GM21447 (cell line): ENCODE measurements around the gene CC2D2A.
"Not testable (repeated sequence)": the region's sequence is repeated elsewhere in the genome, so short reads cannot be mapped to it uniquely, and the experiment has no call there.

Experiments
- ATAC-seq: cut with Tn5 transposase; IDR thresholded peaks from one replicate; pipeline ENCODE4 v1.9.1; 2021; ENCODE audit not compliant: unreplicated experiment

CC2D2A gene

DNA sequence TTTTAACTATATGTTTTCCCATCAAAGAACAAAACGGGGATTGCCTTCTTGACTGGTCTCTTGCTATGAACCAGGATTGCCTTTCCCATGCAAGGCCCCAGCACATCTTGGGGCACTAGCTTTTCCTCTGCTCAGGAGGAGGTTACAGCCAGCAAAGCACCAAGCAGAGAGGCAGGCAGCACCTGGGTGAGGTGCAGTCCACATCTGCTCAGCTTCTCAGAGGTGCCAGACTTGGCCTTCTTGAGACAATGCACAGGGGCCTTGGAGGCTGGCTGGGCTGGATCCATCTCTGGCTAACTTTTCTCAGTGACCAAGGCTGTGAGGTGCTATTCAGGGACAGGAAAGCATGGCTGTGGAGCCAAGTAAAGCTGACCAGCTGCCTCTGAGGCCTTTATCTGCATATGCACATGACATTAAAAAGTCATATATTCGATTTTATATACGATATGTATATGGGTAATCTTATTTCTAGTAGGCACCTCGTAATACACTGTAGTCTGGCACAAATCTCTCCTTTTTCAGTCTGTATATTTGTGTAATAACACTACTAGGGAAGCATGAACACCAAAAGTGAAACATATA is 86.9 kb downstream of the CC2D2A start:
- ATAC-seq, result no peak

- no peak for ATAC-seq
Observed at GRCh38 chr4:15557786-15558550, 88.3 kb downstream of the CC2D2A start.

- no peak for ATAC-seq
Observed at GRCh38 chr4:15558561-15558960, 88.9 kb downstream of the CC2D2A start.

GRCh38 chr4:15562114-15562513 is 92.4 kb downstream of the CC2D2A start:
- no peak for ATAC-seq

- no peak for ATAC-seq
Observed at GRCh38 chr4:15562623-15563022, 92.9 kb downstream of the CC2D2A start.

- no peak for ATAC-seq
Observed at GRCh38 chr4:15563871-15564270, 94.2 kb downstream of the CC2D2A start.

- ATAC-seq, result no peak
Observed at GRCh38 chr4:15568821-15569220, 99.1 kb downstream of the CC2D2A start.

GRCh38 chr4:15569746-15570145 is 100.1 kb downstream of the CC2D2A start:
- no peak for ATAC-seq

GRCh38 chr4:15575966-15576365 is 106.3 kb downstream of the CC2D2A start:
- ATAC-seq, result no peak

- no peak for ATAC-seq
Observed at GRCh38 chr4:15577508-15577907, 107.8 kb downstream of the CC2D2A start.

GRCh38 chr4:15584785-15585184 is 115.1 kb downstream of the CC2D2A start:
- no peak for ATAC-seq

GRCh38 chr4:15585331-15585730 is 115.6 kb downstream of the CC2D2A start:
- no peak for ATAC-seq

GRCh38 chr4:15586066-15586465 is 116.4 kb downstream of the CC2D2A start:
- ATAC-seq, result no peak

DNA sequence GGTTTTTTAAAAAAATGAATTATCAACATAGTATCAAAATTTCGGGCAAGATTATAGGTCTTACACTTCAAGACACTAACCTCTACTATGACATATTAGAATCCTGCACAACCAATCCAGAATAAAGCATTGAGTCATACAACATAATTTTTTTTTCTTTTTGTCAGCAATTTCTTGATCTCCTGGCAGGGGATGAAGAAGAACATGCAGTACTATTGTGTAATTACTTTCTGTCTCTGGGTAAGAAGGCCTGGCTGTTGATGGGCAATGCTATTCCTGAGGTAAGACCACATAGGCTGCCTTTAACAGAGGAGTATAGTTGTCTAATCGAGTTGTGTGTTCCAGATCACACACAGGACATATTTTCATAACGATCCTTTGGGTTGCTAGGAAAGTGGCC is 118.0 kb downstream of the CC2D2A start:
- no peak for ATAC-seq

DNA sequence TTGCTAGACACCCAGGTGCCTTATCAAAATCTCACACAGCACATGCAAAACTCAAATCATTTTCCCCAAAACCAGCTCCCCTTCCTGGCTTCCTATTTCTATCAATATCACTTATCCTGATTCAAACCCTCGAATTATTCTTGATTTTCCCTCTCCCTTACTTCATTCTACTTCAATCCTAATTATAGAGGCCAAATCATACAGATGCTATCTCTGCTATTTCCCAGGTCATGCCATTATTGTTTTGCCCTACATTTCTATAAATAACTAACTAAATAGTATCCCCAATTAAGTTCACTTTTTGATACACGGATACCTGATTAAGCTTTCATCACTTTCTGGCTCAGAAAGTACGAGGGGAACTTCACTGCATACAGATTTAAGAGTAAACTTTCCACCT is 123.1 kb downstream of the CC2D2A start:
- ATAC-seq, result no peak

DNA sequence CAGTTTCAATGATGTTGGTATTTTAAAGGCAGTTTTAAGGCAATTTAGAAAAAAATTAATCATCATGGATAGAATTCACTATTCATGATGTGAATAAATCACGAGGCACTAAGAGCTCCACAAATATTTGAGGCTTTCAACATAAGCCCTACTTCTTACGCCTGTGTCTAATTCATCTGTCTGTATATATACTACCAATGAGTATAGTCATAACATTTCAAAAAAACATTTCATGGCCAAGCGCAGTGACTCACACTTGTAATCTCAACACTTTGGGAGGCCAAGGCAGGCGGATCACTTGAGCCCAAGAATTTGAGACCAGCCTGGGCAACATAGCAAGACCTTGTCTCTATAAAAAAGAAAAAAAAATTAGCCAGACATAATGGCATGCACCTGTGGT is 129.0 kb downstream of the CC2D2A start:
- no peak for ATAC-seq

GRCh38 chr4:15600176-15600575 is 130.5 kb downstream of the CC2D2A start:
- ATAC-seq, result no peak

- ATAC-seq, result no peak
Observed at GRCh38 chr4:15601862-15602261, 132.2 kb downstream of the CC2D2A start.

GRCh38 chr4:15605537-15605936 is 135.9 kb downstream of the CC2D2A start:
- ATAC-seq, result no peak

DNA sequence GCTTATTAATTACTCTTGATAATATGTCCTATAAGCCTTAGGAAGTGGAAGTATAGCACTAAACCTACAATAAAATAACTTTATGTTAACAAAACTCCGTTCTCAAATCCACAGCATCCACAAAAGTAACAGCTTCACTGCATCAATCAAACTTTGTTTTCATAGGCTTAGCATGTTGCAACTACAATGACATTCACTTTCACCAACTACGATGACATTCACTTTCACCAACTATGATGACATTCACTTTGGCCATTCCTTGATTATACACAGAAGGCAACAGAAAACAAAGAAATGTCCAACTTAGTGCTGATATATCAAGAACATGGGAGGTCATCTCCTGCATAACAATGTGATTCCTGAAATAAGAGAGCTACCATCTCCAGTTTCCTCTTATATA is 141.2 kb downstream of the CC2D2A start:
- no peak for ATAC-seq

GRCh38 chr4:15612136-15612535 is 142.5 kb downstream of the CC2D2A start:
- no peak for ATAC-seq

DNA sequence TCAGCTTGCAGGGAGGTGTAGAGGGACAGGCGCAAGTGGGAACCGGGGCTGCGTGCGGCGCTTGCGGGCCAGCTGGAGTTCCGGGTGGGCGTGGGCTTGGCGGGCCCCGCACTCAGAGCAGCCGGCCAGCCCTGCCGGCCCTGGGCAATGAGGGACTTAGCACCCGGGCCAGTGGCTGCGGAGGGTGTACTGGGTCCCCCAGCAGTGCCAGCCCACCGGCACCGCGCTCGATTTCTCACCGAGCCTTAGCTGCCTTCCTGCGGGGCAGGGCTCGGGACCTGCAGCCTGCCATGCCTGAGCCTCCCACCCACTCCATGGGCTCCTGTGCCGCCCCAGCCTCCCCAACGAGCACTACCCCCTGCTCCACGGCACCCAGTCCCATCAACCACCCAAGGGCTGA is 145.2 kb downstream of the CC2D2A start:
- not testable (repeated sequence) for ATAC-seq

- ATAC-seq, result not testable (repeated sequence)
Observed at GRCh38 chr4:15617407-15617806, 147.7 kb downstream of the CC2D2A start.
